A549 (cell line): ENCODE results near the gene REPS1.

Source experiments
- BHLHE40 ChIP-seq: IDR thresholded peaks from 2 replicates; pipeline ENCODE4 v1.6.1; 2012; ENCODE audit warnings: low read depth, low read length, inconsistent platforms
- CBX8 ChIP-seq: fragments of 200-600 bp; sonication (generic); IDR thresholded peaks from 2 replicates; pipeline ENCODE4 v1.6.1; 2016
- CTCF ChIP-seq: fragments of >200 bp; sonication (Bioruptor Twin); formaldehyde crosslinking; IDR thresholded peaks from 3 replicates; pipeline ENCODE4 v1.5.1; 2016
- EP300 ChIP-seq, 2 experiments: fragments of >200 bp; sonication (Bioruptor Twin); formaldehyde crosslinking; IDR thresholded peaks; 2 replicates in 1 of 2; 3 replicates in 1 of 2; pipeline ENCODE4 v1.6.1; 2016 to 2017
- ESRRA ChIP-seq: fragments of 150-350 bp; IDR thresholded peaks from 2 replicates; pipeline ENCODE4 v1.6.1; 2014; ENCODE audit warnings: mild to moderate bottlenecking, low read length, borderline replicate concordance
- HDAC2 ChIP-seq: fragments of 200-600 bp; sonication (generic); IDR thresholded peaks from 2 replicates; pipeline ENCODE4 v1.6.1; 2016
- HMGXB4 ChIP-seq: fragments of 250-450 bp; sonication (Bioruptor Pico); IDR thresholded peaks from 2 replicates; pipeline ENCODE4 v1.5.0; 2021; ENCODE audit warnings: mild to moderate bottlenecking, moderate library complexity, borderline replicate concordance
- MAX ChIP-seq: IDR thresholded peaks from 2 replicates; pipeline ENCODE4 v1.6.1; 2012
- MYC ChIP-seq: IDR thresholded peaks from 2 replicates; pipeline ENCODE4 v1.6.1; 2012; ENCODE audit warnings: mild to moderate bottlenecking, inconsistent platforms, low read length, improper control_type of control experiment, borderline replicate concordance
- PBX3 ChIP-seq: IDR thresholded peaks from 2 replicates; pipeline ENCODE4 v1.6.1; 2012
- POLR2A ChIP-seq: IDR thresholded peaks from 2 replicates; pipeline ENCODE4 v1.6.1; 2012; ENCODE audit warnings: mild to moderate bottlenecking, low read length
- RAD21 ChIP-seq, 2 experiments: fragments of >200 bp in 1 of 2; sonication (Bioruptor Twin) in 1 of 2; formaldehyde crosslinking in 1 of 2; IDR thresholded peaks in 1 of 2; conservative IDR thresholded peaks in 1 of 2; 2 replicates in 1 of 2; 3 replicates in 1 of 2; pipeline ENCODE4 v1.6.1; 2012 to 2018; ENCODE audit warnings: inconsistent platforms in 1 of 2
- USF2 ChIP-seq: fragments of 450-650 bp; IDR thresholded peaks from 2 replicates; pipeline ENCODE4 v1.6.1; 2014; ENCODE audit warnings: antibody characterized with exemption

GRCh38 chr6:138926579-138926978 lies 61.5 kb downstream of the REPS1 start:
- TF ChIP-seq HMGXB4 (CRISPR knock-in tag) (no peak), HDAC2 (no peak), POLR2A (no peak), CTCF (no peak), CBX8 (no peak), USF2 (no peak), BHLHE40 (no peak), MAX (no peak), MYC (no peak), PBX3 (no peak), EP300 (IDR thresholded peaks at IDR 0.05) (no peak), ESRRA (no peak), RAD21 (conservative IDR thresholded peaks at IDR 0.05 in 1 of 2, IDR thresholded peaks at IDR 0.05 in 1 of 2) (no peak)
